HepG2 (cell line): ENCODE results near the gene GRK5. TPM values are rescaled to one million over a fixed set of nuclear protein-coding genes. Genes with fewer than 3 reads are reported as not detected.

Experiments
- AKNA ChIP-seq: sonication (generic); formaldehyde crosslinking; IDR thresholded peaks from 2 replicates; pipeline ENCODE4 v1.4.0; 2020; ENCODE audit warnings: missing genetic modification reagents, borderline replicate concordance
- DZIP1 ChIP-seq: sonication (generic); formaldehyde crosslinking; IDR thresholded peaks from 2 replicates; pipeline ENCODE4 v1.5.0; 2020; ENCODE audit warnings: mild to moderate bottlenecking, missing genetic modification reagents
- EHMT2 ChIP-seq: fragments of 200-600 bp; sonication (generic); IDR thresholded peaks from 2 replicates; pipeline ENCODE4 v1.7.0; 2017; ENCODE audit warnings: antibody characterized with exemption, low read depth, low read length, borderline replicate concordance
- GLMP ChIP-seq: sonication (generic); formaldehyde crosslinking; IDR thresholded peaks from 2 replicates; pipeline ENCODE4 v1.9.0; 2021; ENCODE audit warnings: missing genetic modification reagents, mild to moderate bottlenecking, borderline replicate concordance
- HNRNPL ChIP-seq: fragments of 200-400 bp; formaldehyde crosslinking; IDR thresholded peaks from 2 replicates; pipeline ENCODE4 v1.6.1; 2017; ENCODE audit warnings: mild to moderate bottlenecking, low read depth, low read length
- MBD4 ChIP-seq: IDR thresholded peaks from 2 replicates; pipeline ENCODE4 v1.6.1; 2012; ENCODE audit warnings: low read length, inconsistent platforms, borderline replicate concordance
- PRDM15 ChIP-seq: sonication (generic); formaldehyde crosslinking; IDR thresholded peaks from 2 replicates; pipeline ENCODE4 v1.4.0; 2020; ENCODE audit warnings: missing genetic modification reagents
- SMARCC2 ChIP-seq: fragments of 450-650 bp; IDR thresholded peaks from 2 replicates; pipeline ENCODE4 v1.6.1; 2017; ENCODE audit warnings: antibody characterized with exemption, mild to moderate bottlenecking
- SNAPC2 ChIP-seq: sonication (generic); formaldehyde crosslinking; IDR thresholded peaks from 2 replicates; pipeline ENCODE4 v1.8.1; 2022; ENCODE audit warnings: mild to moderate bottlenecking, missing genetic modification reagents
- TFAP4 ChIP-seq: sonication (generic); IDR thresholded peaks from 2 replicates; pipeline ENCODE4 v1.6.1; 2016; ENCODE audit warnings: low read depth, borderline replicate concordance
- ZNF512B ChIP-seq: sonication (generic); formaldehyde crosslinking; IDR thresholded peaks from 2 replicates; pipeline ENCODE4 v1.5.1; 2020; ENCODE audit warnings: missing genetic modification reagents, mild to moderate bottlenecking, borderline replicate concordance
- polyA plus RNA-seq, 8 experiments: library from polyadenylated mRNA; depleted of rRNA in 3 of 8; stranded (reverse) in 7 of 8; unstranded in 1 of 8; fragments of >200 nt; fragmentation: Illumina TruSeq in 4 of 8; extraction: Trizol in 4 of 8; gene quantifications; 2 replicates each; pipeline versions ENCODE4 v1.2.1 to v1.2.3, GENCODE V29; 2011 to 2016; ENCODE audit warnings: low read depth in 4 of 8, missing spikeins in 1 of 8, mixed read lengths in 1 of 8; ENCODE audit not compliant: insufficient read depth in 1 of 8
- total RNA-seq, 5 experiments: library from RNA; depleted of rRNA; stranded (reverse); fragments of >200 nt; fragmentation: Illumina TruSeq; extraction: Trizol; gene quantifications; 2 replicates each; pipeline ENCODE4 v1.2.3, GENCODE V29; 2016; ENCODE audit warnings: low read depth in 1 of 5

Gene GRK5
- total and polyA plus RNA-seq, 2 of the 13 experiments (the other 11 are each of a cell fraction or from before 2014, with no cell fraction given) = 10.4 to 12.6 TPM

- no peak for TF ChIP-seq PRDM15 (CRISPR knock-in tag)
- TF ChIP-seq GLMP (CRISPR knock-in tag) = no peak
- TF ChIP-seq MBD4 = no peak
- TF ChIP-seq HNRNPL = no peak
- TF ChIP-seq SMARCC2 = no peak
- TF ChIP-seq TFAP4 = no peak
- no peak for TF ChIP-seq EHMT2
- no peak for TF ChIP-seq DZIP1 (CRISPR knock-in tag)
- no peak for TF ChIP-seq SNAPC2 (CRISPR knock-in tag)
- no peak for TF ChIP-seq ZNF512B (CRISPR knock-in tag)
- TF ChIP-seq AKNA = no peak; the same call in 1 of the 2 replicates
These were observed 28.8 kb upstream of the GRK5 start, which contains the start of gene PRDX3 (continued) for GRCh38 chr10:119178372-119179119.
